ENCODE measurements around the gene RPLP1. TPM values are rescaled to one million over a fixed set of nuclear protein-coding genes. Genes with fewer than 3 reads are reported as not detected.

The RPLP1 gene
- total RNA-seq = 719 and 815 TPM in 2 replicates

GRCh38 chr15:69452692-69453521 lies at the start of gene RPLP1:
Gene RPLP1, plus strand, starts transcription at chr15:69452818. Its CDS starts 131 bp downstream, at chr15:69452949.

GRCh38 chr15:69413822-69414700 lies 38.6 kb upstream of the RPLP1 start, which contains the start of gene KIF23:
Gene KIF23, plus strand, starts transcription at chr15:69414349. Its CDS starts 117 bp downstream, at chr15:69414466.

Other genes with a start within 250 kb of the RPLP1 start
- 0.08 and 0.11 TPM in 2 replicates for gene PAQR5, start 153.9 kb upstream of the RPLP1 start, total RNA-seq
- 19.3 and 69.1 TPM in 2 replicates for gene KIF23, start 38.5 kb upstream of the RPLP1 start, total RNA-seq

Measured in hair follicular keratinocyte (primary cell).